Uterine smooth muscle cell (primary cell): Measurements from ENCODE around the gene NUP214. TPM values are rescaled to one million over a fixed set of nuclear protein-coding genes. Genes with fewer than 3 reads are reported as not detected.

Experiments used
- total RNA-seq: library from RNA; depleted of rRNA; stranded (reverse); fragments of >200 nt; gene quantifications from 2 replicates; pipeline ENCODE4 v1.2.3, GENCODE V29; 2014

Gene NUP214
- total RNA-seq: 16.0 and 23.0 TPM in 2 replicates

DNA sequence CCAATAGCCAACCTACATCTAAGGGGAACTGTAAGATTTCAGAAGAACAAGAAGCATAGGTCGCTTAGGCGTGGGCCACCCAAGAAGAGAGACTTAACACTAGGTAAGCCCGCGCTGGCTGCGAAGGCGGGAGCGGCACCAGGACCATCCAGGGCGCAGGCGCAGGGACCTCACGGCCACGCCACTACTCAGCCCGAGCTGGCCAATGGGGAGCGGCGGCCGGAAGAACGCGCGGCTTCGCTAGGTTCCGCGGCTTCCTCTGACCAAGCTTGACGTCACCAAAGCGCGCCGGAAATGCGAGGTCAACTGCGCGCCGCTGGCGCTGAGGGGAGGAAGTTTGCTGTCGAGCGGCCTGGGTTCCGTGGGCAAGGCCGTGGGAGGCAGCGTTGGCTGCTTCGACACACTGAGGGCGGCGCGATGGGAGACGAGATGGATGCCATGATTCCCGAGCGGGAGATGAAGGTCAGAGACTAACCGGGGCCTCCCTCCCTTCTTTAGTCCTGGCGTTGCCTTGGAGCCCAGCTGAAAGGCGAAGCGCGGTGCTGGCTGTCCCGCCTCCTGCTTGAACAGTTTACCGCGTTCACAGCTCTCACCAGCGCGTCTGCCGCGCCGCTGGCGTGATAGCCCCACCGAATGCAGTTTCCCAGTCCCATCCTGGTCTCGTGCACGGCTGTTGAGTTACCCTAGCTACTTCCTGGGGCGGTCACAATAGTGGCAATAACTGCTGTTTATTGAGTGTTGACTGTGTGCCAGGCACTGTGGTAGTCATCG lies at the start of gene NUP214:
TSS of gene NUP214 (plus strand) at position 299 of the 771 bp plus-strand sequence. CDS start at position 418, 119 bp downstream.

GRCh38 chr9:131096269-131097125 lies 28.9 kb upstream of the NUP214 start, which contains the start of gene AIF1L:
Gene AIF1L, plus strand, starts transcription at chr9:131096531. Its CDS starts 99 bp downstream, at chr9:131096630.

DNA sequence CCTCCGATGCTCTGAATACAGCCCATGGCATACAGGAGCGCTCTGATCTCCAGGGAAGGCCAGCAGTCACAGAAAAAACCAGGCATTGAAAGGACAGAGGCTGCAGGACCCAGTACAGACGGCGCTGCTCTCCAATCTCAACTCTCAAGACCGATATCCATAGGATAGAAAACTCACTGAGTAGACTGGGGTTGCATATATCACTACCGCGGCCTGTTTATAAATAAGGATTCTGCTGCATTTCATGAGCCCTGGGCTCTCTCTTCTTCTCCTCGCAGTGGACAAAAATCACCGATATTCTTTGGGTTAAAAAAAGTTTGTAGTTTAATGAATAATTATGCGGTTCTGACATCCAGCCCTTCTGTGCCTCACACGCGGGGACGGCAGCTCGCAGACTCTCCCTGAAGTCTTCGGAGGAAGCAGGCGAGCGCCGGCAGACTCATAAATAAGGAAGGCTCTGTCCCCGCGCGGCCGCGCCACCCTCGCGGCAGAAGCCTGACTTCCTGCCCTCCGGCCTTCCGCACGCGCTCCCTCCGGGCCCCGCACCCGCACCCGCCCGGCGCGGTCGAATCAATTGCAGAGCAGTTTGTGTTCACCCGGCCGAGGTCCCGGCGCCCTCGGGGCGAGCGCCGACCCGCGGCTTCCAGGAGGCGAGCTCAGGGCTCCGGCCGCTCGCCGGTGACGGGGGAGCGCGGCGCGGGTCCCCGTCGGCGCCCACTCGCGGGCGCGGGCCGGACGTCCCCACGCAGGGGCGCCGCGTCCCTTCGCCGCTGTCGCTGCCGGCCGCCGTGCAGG lies 150.9 kb downstream of the NUP214 start, which contains the start of gene FAM78A:
TSS of gene FAM78A (minus strand) at position 417 of the 795 bp plus-strand sequence. CDS start at position 86, 331 bp downstream.

Other genes starting within 250 kb of the NUP214 start
- not detected in 2 replicates for gene QRFP, start 228.8 kb upstream of the NUP214 start, total RNA-seq
- 1.4 and 2.1 TPM in 2 replicates for gene FIBCD1, start 186.3 kb upstream of the NUP214 start, total RNA-seq
- gene LAMC3, start 116.4 kb upstream of the NUP214 start, total RNA-seq: 0.89 and 1.00 TPM in 2 replicates
- 0.11 and 0.25 TPM in 2 replicates for gene AIF1L, start 29.1 kb upstream of the NUP214 start, total RNA-seq
- 0.22 and 0.37 TPM in 2 replicates for gene FAM78A, start 150.9 kb downstream of the NUP214 start, total RNA-seq
- 7.9 and 10.2 TPM in 2 replicates for gene PLPP7, start 164.1 kb downstream of the NUP214 start, total RNA-seq